H9 (cell line): Measurements from ENCODE around the gene GALNT2. TPM values are rescaled to one million over a fixed set of nuclear protein-coding genes. Genes with fewer than 3 reads are reported as not detected.

Experiments used
- DNase-seq: peaks from one replicate; pipeline ENCODE4 v3.0.0-alpha.2; 2017
- H2AFZ ChIP-seq: one replicate; pipeline ENCODE4 v1.6.1; 2013; ENCODE audit warnings: mild to moderate bottlenecking, low read length, control low read depth, moderate library complexity
- H2AK5ac ChIP-seq: 2 replicates; pipeline ENCODE4 v1.6.1; 2013; ENCODE audit warnings: low read length, control low read depth, mixed read lengths; ENCODE audit not compliant: insufficient read length
- H2BK120ac ChIP-seq: one replicate; pipeline ENCODE4 v1.6.1; 2013; ENCODE audit warnings: low read depth, mild to moderate bottlenecking, low read length, control low read depth, inconsistent platforms; ENCODE audit not compliant: poor library complexity, severe bottlenecking
- H2BK12ac ChIP-seq: 2 replicates; pipeline ENCODE4 v1.6.1; 2013; ENCODE audit warnings: low read length, control low read depth, mixed read lengths, low read depth; ENCODE audit not compliant: insufficient read length
- H2BK15ac ChIP-seq: 2 replicates; pipeline ENCODE4 v1.6.1; 2013; ENCODE audit warnings: low read depth, low read length, control low read depth
- H2BK20ac ChIP-seq: one replicate; pipeline ENCODE4 v1.6.1; 2013; ENCODE audit warnings: low read depth, mild to moderate bottlenecking, low read length, control low read depth, inconsistent platforms; ENCODE audit not compliant: poor library complexity, severe bottlenecking
- H2BK5ac ChIP-seq: 2 replicates; pipeline ENCODE4 v1.6.1; 2013; ENCODE audit warnings: low read length, control low read depth, mixed read lengths; ENCODE audit not compliant: insufficient read length
- H3K14ac ChIP-seq: 2 replicates; pipeline ENCODE4 v1.6.1; 2013; ENCODE audit warnings: low read length, control low read depth; ENCODE audit not compliant: insufficient read depth
- H3K18ac ChIP-seq: 2 replicates; pipeline ENCODE4 v1.6.1; 2013; ENCODE audit warnings: low read depth, mild to moderate bottlenecking, mixed read lengths, low read length, control low read depth; ENCODE audit not compliant: insufficient read length
- H3K23ac ChIP-seq: 2 replicates; pipeline ENCODE4 v1.6.1; 2013; ENCODE audit warnings: low read length, control low read depth, mixed read lengths, low read depth; ENCODE audit not compliant: insufficient read length
- H3K23me2 ChIP-seq: 2 replicates; pipeline ENCODE4 v1.6.1; 2013; ENCODE audit warnings: low read depth, mild to moderate bottlenecking, mixed read lengths, low read length, control low read depth; ENCODE audit not compliant: insufficient read length, poor library complexity, severe bottlenecking
- H3K27ac ChIP-seq: 2 replicates; pipeline ENCODE4 v1.5.1; 2013; ENCODE audit warnings: low read length, control low read depth, mixed read lengths, low read depth; ENCODE audit not compliant: insufficient read length
- H3K27me3 ChIP-seq: 2 replicates; pipeline ENCODE4 v1.6.1; 2013; ENCODE audit warnings: low read length, control low read depth, inconsistent platforms; ENCODE audit not compliant: insufficient read depth
- H3K4ac ChIP-seq: 2 replicates; pipeline ENCODE4 v1.6.1; 2013; ENCODE audit warnings: low read depth, mild to moderate bottlenecking, control low read depth, inconsistent platforms, low read length, moderate library complexity
- H3K4me1 ChIP-seq: 2 replicates; pipeline ENCODE4 v1.6.1; 2013; ENCODE audit warnings: low read length, control low read depth, inconsistent platforms; ENCODE audit not compliant: insufficient read depth
- H3K4me2 ChIP-seq: 2 replicates; pipeline ENCODE4 v1.6.1; 2013; ENCODE audit warnings: low read length, control low read depth, mixed read lengths; ENCODE audit not compliant: insufficient read length, insufficient read depth
- H3K56ac ChIP-seq: 2 replicates; pipeline ENCODE4 v1.6.1; 2013; ENCODE audit warnings: low read depth, mild to moderate bottlenecking, mixed read lengths, low read length, control low read depth; ENCODE audit not compliant: insufficient read length
- H3K79me1 ChIP-seq: 2 replicates; pipeline ENCODE4 v1.6.1; 2013; ENCODE audit warnings: low read depth, mild to moderate bottlenecking, moderate library complexity, low read length, control low read depth, inconsistent platforms; ENCODE audit not compliant: insufficient read depth, poor library complexity, severe bottlenecking
- H3K79me2 ChIP-seq: 2 replicates; pipeline ENCODE4 v1.6.1; 2013; ENCODE audit warnings: low read length, control low read depth, inconsistent platforms; ENCODE audit not compliant: insufficient read depth
- H3K9ac ChIP-seq: 2 replicates; pipeline ENCODE4 v1.6.1; 2013; ENCODE audit warnings: low read length, control low read depth, mixed read lengths; ENCODE audit not compliant: insufficient read length; ENCODE audit errors: extremely low read depth
- H3K9me3 ChIP-seq: one replicate; pipeline ENCODE4 v1.6.1; 2013; ENCODE audit warnings: low read depth, low read length, inconsistent platforms; ENCODE audit not compliant: control insufficient read depth
- H3T11ph ChIP-seq: one replicate; pipeline ENCODE4 v1.6.1; 2013; ENCODE audit warnings: mild to moderate bottlenecking, low read length, control low read depth, inconsistent platforms
- H4K20me1 ChIP-seq: one replicate; pipeline ENCODE4 v1.6.1; 2013; ENCODE audit not compliant: control insufficient read depth, insufficient read length, insufficient read depth
- H4K5ac ChIP-seq: 2 replicates; pipeline ENCODE4 v1.6.1; 2013; ENCODE audit warnings: low read depth, mild to moderate bottlenecking, mixed read lengths, low read length, control low read depth; ENCODE audit not compliant: insufficient read length
- H4K8ac ChIP-seq: replicated peaks from 2 replicates; pipeline ENCODE4 v1.6.1; 2013; ENCODE audit warnings: low read length, control low read depth, mixed read lengths, low read depth; ENCODE audit not compliant: insufficient read length
- H4K91ac ChIP-seq: 2 replicates; pipeline ENCODE4 v1.6.1; 2013; ENCODE audit warnings: low read depth, mild to moderate bottlenecking, moderate library complexity, mixed read lengths, low read length, control low read depth; ENCODE audit not compliant: insufficient read length
- H3K27ac Mint-ChIP-seq, 3 experiments: 2 replicates in 2 of 3; 3 replicates in 1 of 3; pipeline ENCODE4 v1.8.0; 2020 to 2021; ENCODE audit warnings: mixed read lengths in 3 of 3, mild to moderate bottlenecking in 1 of 3, moderate library complexity in 1 of 3
- H3K27me3 Mint-ChIP-seq: 2 replicates; pipeline ENCODE4 v1.8.0; 2021; ENCODE audit warnings: low read depth, mild to moderate bottlenecking, moderate library complexity, mixed read lengths
- H3K36me3 Mint-ChIP-seq, 3 experiments: 2 replicates in 2 of 3; 3 replicates in 1 of 3; pipeline ENCODE4 v1.8.0; 2020 to 2021; ENCODE audit warnings: low read depth in 3 of 3, mixed read lengths in 3 of 3; ENCODE audit not compliant: insufficient read depth in 1 of 3
- H3K4me1 Mint-ChIP-seq, 2 experiments: 2 replicates each; pipeline ENCODE4 v1.8.0; 2020; ENCODE audit warnings: mixed read lengths in 2 of 2
- H3K4me3 Mint-ChIP-seq, 2 experiments: 2 replicates in 1 of 2; 3 replicates in 1 of 2; pipeline ENCODE4 v1.8.0; 2020 to 2021; ENCODE audit warnings: mild to moderate bottlenecking in 2 of 2, mixed read lengths in 2 of 2, moderate library complexity in 1 of 2
- H3K9me3 Mint-ChIP-seq, 2 experiments: 2 replicates in 1 of 2; 3 replicates in 1 of 2; pipeline ENCODE4 v1.8.0; 2020; ENCODE audit warnings: mild to moderate bottlenecking in 2 of 2, mixed read lengths in 2 of 2, moderate library complexity in 1 of 2
- WGBS: extraction: QIAGEN DNeasy Blood & Tissue Kit; methylation state at CpG from one replicate; pipeline ENCODE4 v1.1.7; 2013; ENCODE audit warnings: missing lambda C conversion rate, low lambda C conversion rate, mixed read lengths; ENCODE audit not compliant: insufficient read length; ENCODE audit errors: extremely low coverage; 5-methylcytosine and 5-hydroxymethylcytosine counted together
- total RNA-seq: library from RNA; stranded (reverse); gene quantifications from 2 replicates; pipeline ENCODE4 v1.2.1, GENCODE V29; 2021
- TF ChIP-seq, protein P1 (sequence below): fragments of 200-600 bp; sonication (generic); conservative IDR thresholded peaks from 3 replicates; pipeline ENCODE4 v1.8.0; 2021; ENCODE audit warnings: antibody characterized with exemption, mild to moderate bottlenecking

The GALNT2 gene
- total RNA-seq, 1 experiment from 2014 or later = 57.6 TPM

DNA sequence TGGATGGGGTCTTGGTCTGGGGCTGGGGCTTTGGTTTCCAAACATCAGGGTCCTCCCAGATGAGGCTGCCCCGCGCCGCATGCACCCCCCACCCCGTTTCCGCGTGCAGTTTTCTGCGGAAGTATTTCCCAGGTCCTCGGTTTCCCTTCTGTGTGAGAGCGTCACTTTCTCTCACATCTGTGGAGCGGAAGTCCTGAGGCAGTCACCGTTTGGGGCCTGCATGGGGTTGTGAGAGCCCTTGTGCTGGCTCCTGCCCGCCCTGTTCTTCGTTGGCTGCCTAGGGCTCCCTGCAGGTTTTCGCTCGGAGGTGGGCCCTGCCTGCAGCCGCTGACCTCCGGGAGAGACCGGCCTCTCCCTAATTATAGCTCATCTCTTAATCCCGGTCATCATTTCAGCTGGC is 88.0 kb downstream of the GALNT2 start:
- H3K27ac ChIP-seq = no peak overlapping the region
- no peaks in the 10 kb centered on the region for H3K4me1 ChIP-seq
- H3K9me3 ChIP-seq = no peaks in the 10 kb centered on the region
- H3K9ac ChIP-seq = no peak overlapping the region
- H3K18ac ChIP-seq = no peak overlapping the region
- H2BK15ac ChIP-seq = no peak overlapping the region
- H2BK12ac ChIP-seq = no peak overlapping the region
- no peaks in the 10 kb centered on the region; the same call in 1 of the 2 replicates for H3K79me2 ChIP-seq
- Mint-ChIP-seq H3K4me1 (peaks cover 50 to 51% of the 10 kb centered on the region in 2 experiments), H3K27ac (no peak overlapping the region), H3K36me3 (peaks cover 0 to 8% (median 6%) of the 10 kb centered on the region in 3 experiments; a peak in 4 of 7 replicates), H3K4me3 (no peak overlapping the region), H3K27me3 (no peaks in the 10 kb centered on the region), H3K9me3 (no peaks in the 10 kb centered on the region)
- H3K79me1 ChIP-seq = peaks cover 4% of the 10 kb centered on the region
- no peak for DNase-seq
- H3K14ac ChIP-seq = no peak overlapping the region
- TF ChIP-seq, protein P1, sequence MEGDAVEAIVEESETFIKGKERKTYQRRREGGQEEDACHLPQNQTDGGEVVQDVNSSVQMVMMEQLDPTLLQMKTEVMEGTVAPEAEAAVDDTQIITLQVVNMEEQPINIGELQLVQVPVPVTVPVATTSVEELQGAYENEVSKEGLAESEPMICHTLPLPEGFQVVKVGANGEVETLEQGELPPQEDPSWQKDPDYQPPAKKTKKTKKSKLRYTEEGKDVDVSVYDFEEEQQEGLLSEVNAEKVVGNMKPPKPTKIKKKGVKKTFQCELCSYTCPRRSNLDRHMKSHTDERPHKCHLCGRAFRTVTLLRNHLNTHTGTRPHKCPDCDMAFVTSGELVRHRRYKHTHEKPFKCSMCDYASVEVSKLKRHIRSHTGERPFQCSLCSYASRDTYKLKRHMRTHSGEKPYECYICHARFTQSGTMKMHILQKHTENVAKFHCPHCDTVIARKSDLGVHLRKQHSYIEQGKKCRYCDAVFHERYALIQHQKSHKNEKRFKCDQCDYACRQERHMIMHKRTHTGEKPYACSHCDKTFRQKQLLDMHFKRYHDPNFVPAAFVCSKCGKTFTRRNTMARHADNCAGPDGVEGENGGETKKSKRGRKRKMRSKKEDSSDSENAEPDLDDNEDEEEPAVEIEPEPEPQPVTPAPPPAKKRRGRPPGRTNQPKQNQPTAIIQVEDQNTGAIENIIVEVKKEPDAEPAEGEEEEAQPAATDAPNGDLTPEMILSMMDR = no peak
- H3K27me3 ChIP-seq = no peaks in the 10 kb centered on the region
- H2AFZ ChIP-seq = no peak overlapping the region
- H2BK120ac ChIP-seq = no peak overlapping the region
- no peak overlapping the region for H4K8ac ChIP-seq
- no peak overlapping the region for H3K4ac ChIP-seq
- H4K91ac ChIP-seq = no peak overlapping the region
- H3K23ac ChIP-seq = no peak overlapping the region
- H3T11ph ChIP-seq = no peak overlapping the region
- no peak overlapping the region for H2AK5ac ChIP-seq
- H4K20me1 ChIP-seq = no peaks in the 10 kb centered on the region
- no peak overlapping the region for H2BK20ac ChIP-seq
- no peak overlapping the region for H2BK5ac ChIP-seq
- no peak overlapping the region for H3K56ac ChIP-seq
- WGBS = no CpG with 5 or more reads among the region's 19 CpGs
- no peak overlapping the region for H4K5ac ChIP-seq
- H3K23me2 ChIP-seq = no peaks in the 10 kb centered on the region
- H3K4me2 ChIP-seq = no peak overlapping the region
